GM23338 (cell line): ENCODE results near the gene IDH1. TPM values are rescaled to one million over a fixed set of nuclear protein-coding genes. Genes with fewer than 3 reads are reported as not detected.

ENCODE experiments used
- ATAC-seq: fragments of 200-7000 bp; cut with Tn5 transposase; 3 replicates; pipeline ENCODE4 v1.9.1; 2020
- DNase-seq: peaks from one replicate; pipeline ENCODE4 v3.0.0-alpha.2; 2015; ENCODE audit warnings: low spot score
- H2AFZ ChIP-seq: fragments of 200-600 bp; sonication (generic); 2 replicates; pipeline ENCODE4 v1.8.0; 2016; ENCODE audit warnings: antibody characterized with exemption, mild to moderate bottlenecking, moderate library complexity
- H3F3A ChIP-seq: fragments of 200-600 bp; sonication (generic); replicated peaks from 2 replicates; pipeline ENCODE4 v1.8.0; 2017; ENCODE audit warnings: antibody characterized with exemption, mixed run types, low read depth
- H3K27ac ChIP-seq: fragments of 200-600 bp; sonication (generic); 2 replicates; pipeline ENCODE4 v1.6.1; 2016; ENCODE audit warnings: low read depth
- H3K27me3 ChIP-seq: fragments of 200-600 bp; sonication (generic); 2 replicates; pipeline ENCODE4 v1.8.0; 2016; ENCODE audit warnings: mild to moderate bottlenecking, mixed run types, moderate library complexity; ENCODE audit not compliant: insufficient read depth
- H3K36me3 ChIP-seq: fragments of 200-600 bp; sonication (generic); 2 replicates; pipeline ENCODE4 v1.8.0; 2016; ENCODE audit warnings: mild to moderate bottlenecking; ENCODE audit not compliant: insufficient read depth
- H3K4me1 ChIP-seq: fragments of 200-600 bp; sonication (generic); 2 replicates; pipeline ENCODE4 v1.8.0; 2016; ENCODE audit warnings: mild to moderate bottlenecking, moderate library complexity; ENCODE audit not compliant: insufficient read depth
- H3K4me2 ChIP-seq: fragments of 200-600 bp; sonication (generic); 2 replicates; pipeline ENCODE4 v1.7.1; 2017; ENCODE audit warnings: mixed run types
- H3K4me3 ChIP-seq: fragments of 200-600 bp; sonication (generic); 2 replicates; pipeline ENCODE4 v1.6.1; 2016; ENCODE audit warnings: mixed run types
- H3K79me2 ChIP-seq: fragments of 200-600 bp; sonication (generic); replicated peaks from 2 replicates; pipeline ENCODE4 v1.8.0; 2017; ENCODE audit warnings: mild to moderate bottlenecking; ENCODE audit not compliant: insufficient read depth
- H3K9me2 ChIP-seq: fragments of 200-600 bp; sonication (generic); 2 replicates; pipeline ENCODE4 v1.8.0; 2017; ENCODE audit not compliant: insufficient read depth
- H4K20me1 ChIP-seq: fragments of 200-600 bp; sonication (generic); replicated peaks from 2 replicates; pipeline ENCODE4 v1.8.0; 2017; ENCODE audit warnings: mild to moderate bottlenecking; ENCODE audit not compliant: insufficient read depth
- H3K27ac Mint-ChIP-seq: 2 replicates; pipeline ENCODE4 v1.8.0; 2020; ENCODE audit warnings: inconsistent platforms, mild to moderate bottlenecking, moderate library complexity, mixed read lengths
- H3K27me3 Mint-ChIP-seq: 3 replicates; pipeline ENCODE4 v1.8.0; 2022; ENCODE audit warnings: low read depth, mild to moderate bottlenecking, moderate library complexity, mixed read lengths, inconsistent platforms; ENCODE audit not compliant: insufficient read depth, poor library complexity
- H3K36me3 Mint-ChIP-seq: 3 replicates; pipeline ENCODE4 v1.8.0; 2021; ENCODE audit warnings: low read depth, mild to moderate bottlenecking, inconsistent platforms, moderate library complexity, mixed read lengths
- H3K4me1 Mint-ChIP-seq: 3 replicates; pipeline ENCODE4 v1.8.0; 2020; ENCODE audit warnings: mild to moderate bottlenecking, inconsistent platforms, mixed read lengths
- H3K4me3 Mint-ChIP-seq: 3 replicates; pipeline ENCODE4 v1.8.0; 2021; ENCODE audit warnings: moderate library complexity, mild to moderate bottlenecking, inconsistent platforms, mixed read lengths
- H3K9me3 Mint-ChIP-seq: 3 replicates; pipeline ENCODE4 v1.8.0; 2020; ENCODE audit warnings: moderate library complexity, mild to moderate bottlenecking, inconsistent platforms, mixed read lengths
- CREB1 ChIP-seq: fragments of 250-450 bp; sonication (Bioruptor Pico); IDR thresholded peaks from 2 replicates; pipeline ENCODE4 v1.5.0; 2020; ENCODE audit warnings: low read depth, mild to moderate bottlenecking, moderate library complexity
- CTCF ChIP-seq, 2 experiments: fragments of 200-600 bp in 1 of 2; sonication (generic) in 1 of 2; conservative IDR thresholded peaks; 2 replicates each; pipeline versions ENCODE4 v1.5.1 to v1.6.1; 2016 to 2017; ENCODE audit warnings: antibody characterized with exemption in 2 of 2, low read depth in 2 of 2, mild to moderate bottlenecking in 2 of 2, moderate library complexity in 1 of 2
- ETS1 ChIP-seq: IDR thresholded peaks from 2 replicates; pipeline ENCODE4 v1.6.1; 2016; ENCODE audit warnings: antibody characterized with exemption
- EZH2 ChIP-seq: fragments of 200-600 bp; sonication (generic); IDR thresholded peaks from one replicate; pipeline ENCODE4 v1.8.0; 2017; ENCODE audit warnings: antibody characterized with exemption, mild to moderate bottlenecking, low read depth; ENCODE audit not compliant: unreplicated experiment
- EZH2phosphoT487 ChIP-seq: fragments of 200-600 bp; sonication (generic); IDR thresholded peaks from one replicate; pipeline ENCODE4 v1.8.1; 2018; ENCODE audit warnings: antibody characterized with exemption; ENCODE audit not compliant: unreplicated experiment
- JUNB ChIP-seq: IDR thresholded peaks from one replicate; pipeline ENCODE4 v1.6.1; 2016; ENCODE audit warnings: antibody characterized with exemption; ENCODE audit not compliant: unreplicated experiment
- NANOG ChIP-seq: IDR thresholded peaks from 2 replicates; pipeline ENCODE4 v1.6.1; 2016; ENCODE audit warnings: antibody characterized with exemption, borderline replicate concordance
- POLR2AphosphoS5 ChIP-seq: IDR thresholded peaks from 2 replicates; pipeline ENCODE4 v1.6.1; 2016; ENCODE audit warnings: antibody characterized with exemption, low read depth
- REST ChIP-seq: IDR thresholded peaks from one replicate; pipeline ENCODE4 v1.6.1; 2018; ENCODE audit warnings: antibody characterized with exemption; ENCODE audit not compliant: unreplicated experiment
- STAT1 ChIP-seq: IDR thresholded peaks from one replicate; pipeline ENCODE4 v1.6.1; 2016; ENCODE audit warnings: antibody characterized with exemption; ENCODE audit not compliant: unreplicated experiment
- ZNF114 ChIP-seq: fragments of 250-450 bp; sonication (Bioruptor Pico); IDR thresholded peaks from 2 replicates; pipeline ENCODE4 v1.5.0; 2020; ENCODE audit warnings: mild to moderate bottlenecking, moderate library complexity
- ZNF331 ChIP-seq: fragments of 250-450 bp; sonication (Bioruptor Pico); IDR thresholded peaks from 2 replicates; pipeline ENCODE4 v1.5.0; 2020; ENCODE audit warnings: low read depth, mild to moderate bottlenecking, moderate library complexity
- ZNF462 ChIP-seq: fragments of 250-450 bp; sonication (Bioruptor Pico); IDR thresholded peaks from 2 replicates; pipeline ENCODE4 v1.5.0; 2020; ENCODE audit warnings: mild to moderate bottlenecking, moderate library complexity
- polyA plus RNA-seq: library from polyadenylated mRNA; unstranded; fragments of >200 nt; fragmentation: Nextera tagmentation; extraction: Ambion mirVana; gene quantifications from 2 replicates; pipeline ENCODE4 v1.2.1, GENCODE V29; 2016
- total RNA-seq: library from RNA; depleted of rRNA; stranded (reverse); fragments of >200 nt; shearing (Covaris generic); gene quantifications from 2 replicates; pipeline ENCODE4 v1.2.3, GENCODE V29; 2014

The IDH1 gene
- total and polyA plus RNA-seq, 2 experiments from 2014 or later: 315 to 536 TPM

GRCh38 chr2:208208335-208209085 lies 46.4 kb downstream of the IDH1 start:
- Mint-ChIP-seq H3K4me1 (no peaks in the 10 kb centered on the region), H3K27me3 (no peaks in the 10 kb centered on the region), H3K27ac (no peak overlapping the region), H3K36me3 (no peaks in the 10 kb centered on the region), H3K9me3 (no peaks in the 10 kb centered on the region), H3K4me3 (no peak overlapping the region)
- Histone ChIP-seq H3K4me1 (no peaks in the 10 kb centered on the region), H3K79me2 (no peaks in the 10 kb centered on the region), H4K20me1 (no peaks in the 10 kb centered on the region), H3F3A (no peaks in the 10 kb centered on the region), H2AFZ (peak overlapping the region; percentile 74), H3K9me2 (no peaks in the 10 kb centered on the region; the same call in 1 of the 2 replicates), H3K4me2 (no peak overlapping the region), H3K36me3 (no peaks in the 10 kb centered on the region), H3K4me3 (no peak overlapping the region), H3K27me3 (no peaks in the 10 kb centered on the region), H3K27ac (no peak overlapping the region)
- no peak for ATAC-seq
- TF ChIP-seq ETS1 (no peak), STAT1 (no peak), ZNF114 (CRISPR knock-in tag) (no peak), CTCF (conservative IDR thresholded peaks at IDR 0.05; ENCODE audit: low read depth in 2 of 2) (no peak), EZH2phosphoT487 (no peak), CREB1 (no peak), EZH2 (no peak), ZNF462 (CRISPR knock-in tag) (no peak), POLR2AphosphoS5 (no peak), REST (no peak), NANOG (no peak), JUNB (no peak), ZNF331 (CRISPR knock-in tag) (no peak)
- no peak for DNase-seq
